Thyroid gland (tissue), 4 donors: ENCODE results near the gene SPEF2. TPM values are rescaled to one million over a fixed set of nuclear protein-coding genes. Genes with fewer than 3 reads are reported as not detected.

Source experiments
- DNase-seq, 2 donors: peaks; one replicate each; pipeline ENCODE4 v3.0.0-alpha.2; 2019
- H3K27ac ChIP-seq, 3 donors: fragments of 200-600 bp; sonication (generic); 1 replicate in 2 of 3; 2 replicates in 1 of 3; pipeline ENCODE4 v1.5.1; 2016 to 2019; ENCODE audit warnings: mild to moderate bottlenecking in 1 of 3, moderate library complexity in 1 of 3
- H3K27me3 ChIP-seq: fragments of 200-600 bp; sonication (generic); one replicate; pipeline ENCODE4 v1.5.1; 2019
- H3K36me3 ChIP-seq, 2 donors: fragments of 200-600 bp; sonication (generic); one replicate each; pipeline ENCODE4 v1.5.1; 2016 to 2019
- H3K4me1 ChIP-seq, 2 donors: fragments of 200-600 bp; sonication (generic); one replicate each; pipeline ENCODE4 v1.5.1; 2017 to 2019
- H3K4me3 ChIP-seq, 3 donors: fragments of 200-600 bp; sonication (generic); replicated peaks in 1 of 3; 1 replicate in 2 of 3; 2 replicates in 1 of 3; pipeline ENCODE4 v1.5.1; 2016; ENCODE audit warnings: mild to moderate bottlenecking in 1 of 3
- H3K9me3 ChIP-seq: fragments of 200-600 bp; sonication (generic); one replicate; pipeline ENCODE4 v1.5.1; 2017
- POLR2A ChIP-seq, 2 donors: fragments of 450-650 bp; IDR thresholded peaks; one replicate each; pipeline ENCODE4 v1.6.1; 2017; ENCODE audit warnings: antibody characterized with exemption in 2 of 2, mild to moderate bottlenecking in 2 of 2, moderate library complexity in 1 of 2
- WGBS, 2 donors: methylation state at CpG; one replicate each; pipeline ENCODE4 v1.1.5; 2017; 5-methylcytosine and 5-hydroxymethylcytosine counted together
- intact Hi-C: fragments of 100-400 bp; cut with DNase I; formaldehyde crosslinking; loops from one replicate; pipeline ENCODE4 v1.15.1; 2023
- total RNA-seq, 4 donors: library from RNA; depleted of rRNA; stranded (reverse); fragments of >200 nt; gene quantifications; one replicate each; pipeline ENCODE4 v1.2.3, GENCODE V29; 2016
- TF ChIP-seq, protein P1 (sequence below), 6 experiments: fragments of 200-600 bp in 3 of 6; fragments of 450-650 bp in 3 of 6; sonication (generic) in 3 of 6; IDR thresholded peaks; one replicate each; pipeline ENCODE4 v1.5.1; 2016 to 2019; ENCODE audit warnings: antibody characterized with exemption in 6 of 6, mild to moderate bottlenecking in 2 of 6, inconsistent platforms in 1 of 6, moderate library complexity in 1 of 6

SPEF2 gene
- total RNA-seq, 4 donors from 2014 or later = 17.7 to 39.5 (median 21.5) TPM

DNA sequence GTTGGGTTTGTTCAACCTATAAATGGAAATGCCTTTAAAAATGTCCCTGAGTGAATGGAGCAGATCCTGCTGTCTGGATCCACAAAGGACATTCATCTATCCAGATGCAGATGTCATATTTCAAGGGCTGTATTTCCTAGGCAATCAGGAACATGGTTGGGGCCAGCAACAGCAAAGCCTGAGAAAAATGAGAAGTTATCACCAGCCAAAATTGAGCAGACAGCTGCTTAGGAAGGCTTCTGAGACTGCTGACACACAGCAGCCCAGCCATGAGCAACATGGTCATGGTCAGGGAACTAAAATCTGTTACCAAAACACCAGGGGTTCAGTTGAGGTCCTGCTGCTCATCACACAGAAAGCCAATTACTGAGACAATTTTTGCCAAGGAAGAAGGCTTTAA lies 229.8 kb downstream of the SPEF2 start:
- Histone ChIP-seq H3K36me3 (no peaks in the 10 kb centered on the region), H3K4me3 (no peak overlapping the region), H3K27me3 (no peaks in the 10 kb centered on the region), H3K4me1 (no peaks in the 10 kb centered on the region), H3K9me3 (no peaks in the 10 kb centered on the region), H3K27ac (no peak overlapping the region)
- no peak for DNase-seq
- no peak for TF ChIP-seq POLR2A (IDR thresholded peaks at IDR 0.05)
- TF ChIP-seq, protein P1, sequence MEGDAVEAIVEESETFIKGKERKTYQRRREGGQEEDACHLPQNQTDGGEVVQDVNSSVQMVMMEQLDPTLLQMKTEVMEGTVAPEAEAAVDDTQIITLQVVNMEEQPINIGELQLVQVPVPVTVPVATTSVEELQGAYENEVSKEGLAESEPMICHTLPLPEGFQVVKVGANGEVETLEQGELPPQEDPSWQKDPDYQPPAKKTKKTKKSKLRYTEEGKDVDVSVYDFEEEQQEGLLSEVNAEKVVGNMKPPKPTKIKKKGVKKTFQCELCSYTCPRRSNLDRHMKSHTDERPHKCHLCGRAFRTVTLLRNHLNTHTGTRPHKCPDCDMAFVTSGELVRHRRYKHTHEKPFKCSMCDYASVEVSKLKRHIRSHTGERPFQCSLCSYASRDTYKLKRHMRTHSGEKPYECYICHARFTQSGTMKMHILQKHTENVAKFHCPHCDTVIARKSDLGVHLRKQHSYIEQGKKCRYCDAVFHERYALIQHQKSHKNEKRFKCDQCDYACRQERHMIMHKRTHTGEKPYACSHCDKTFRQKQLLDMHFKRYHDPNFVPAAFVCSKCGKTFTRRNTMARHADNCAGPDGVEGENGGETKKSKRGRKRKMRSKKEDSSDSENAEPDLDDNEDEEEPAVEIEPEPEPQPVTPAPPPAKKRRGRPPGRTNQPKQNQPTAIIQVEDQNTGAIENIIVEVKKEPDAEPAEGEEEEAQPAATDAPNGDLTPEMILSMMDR (IDR thresholded peaks at IDR 0.05) = no peak
- intact Hi-C loops = no loop called here

DNA sequence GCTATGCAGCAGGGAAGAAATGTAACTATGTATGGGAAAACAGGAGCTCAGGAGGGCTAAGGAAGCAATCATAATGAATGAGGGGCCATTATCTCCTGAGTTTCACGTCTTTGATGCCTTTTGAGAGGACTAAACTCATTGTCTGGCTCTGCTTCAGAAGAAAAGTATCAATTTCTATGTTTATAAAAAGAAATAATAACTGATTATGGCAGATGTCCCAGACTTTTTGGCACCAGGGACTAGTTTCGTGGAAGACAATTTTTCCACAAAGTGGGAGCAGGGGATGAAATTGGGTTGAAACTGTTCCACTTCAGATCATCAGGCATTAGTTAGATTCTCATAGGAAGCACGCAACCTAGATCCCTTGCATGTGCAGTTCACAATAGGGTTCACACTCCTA lies 230.3 kb downstream of the SPEF2 start:
- DNase-seq = no peak
- no peaks in the 10 kb centered on the region for H3K36me3 ChIP-seq
- no peaks in the 10 kb centered on the region for H3K9me3 ChIP-seq
- H3K27me3 ChIP-seq = no peaks in the 10 kb centered on the region
- TF ChIP-seq POLR2A (IDR thresholded peaks at IDR 0.05) = no peak
- TF ChIP-seq, protein P1 (IDR thresholded peaks at IDR 0.05) = no peak
- H3K27ac ChIP-seq = no peak overlapping the region
- intact Hi-C loops = no loop called here
- WGBS, 2 donors = 61 to 75% methylated on average over 3 of the region's 3 CpGs
- H3K4me3 ChIP-seq = no peak overlapping the region
- H3K4me1 ChIP-seq = no peaks in the 10 kb centered on the region

DNA sequence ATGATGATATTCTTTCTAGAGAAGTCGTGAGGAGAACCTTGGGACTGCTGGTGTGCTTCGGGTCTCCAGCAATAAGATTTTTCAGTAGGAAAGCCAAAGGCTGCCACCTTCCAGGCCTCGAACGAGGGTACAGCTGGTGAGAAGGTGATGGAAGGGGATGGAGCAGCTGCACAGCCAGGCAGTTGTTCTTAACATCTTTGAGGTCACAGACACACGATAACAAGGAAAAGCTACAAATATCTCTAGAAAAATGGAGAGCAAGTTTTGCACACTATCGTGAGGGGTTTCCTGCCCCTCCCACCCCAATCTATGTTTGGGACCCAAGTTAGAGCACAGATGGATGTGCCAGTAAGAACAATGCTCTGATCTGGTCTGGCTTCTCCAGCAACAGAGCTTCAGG lies 232.2 kb downstream of the SPEF2 start:
- no peak for TF ChIP-seq POLR2A (IDR thresholded peaks at IDR 0.05)
- TF ChIP-seq, protein P1 (IDR thresholded peaks at IDR 0.05) = no peak
- Histone ChIP-seq H3K36me3 (no peaks in the 10 kb centered on the region), H3K4me1 (no peaks in the 10 kb centered on the region), H3K27ac (no peak overlapping the region), H3K27me3 (no peaks in the 10 kb centered on the region), H3K9me3 (no peaks in the 10 kb centered on the region), H3K4me3 (no peak overlapping the region)
- intact Hi-C loops = no loop called here
- no peak for DNase-seq
- WGBS, 2 donors = 88 to 91% methylated on average over 6 of the region's 6 CpGs

DNA sequence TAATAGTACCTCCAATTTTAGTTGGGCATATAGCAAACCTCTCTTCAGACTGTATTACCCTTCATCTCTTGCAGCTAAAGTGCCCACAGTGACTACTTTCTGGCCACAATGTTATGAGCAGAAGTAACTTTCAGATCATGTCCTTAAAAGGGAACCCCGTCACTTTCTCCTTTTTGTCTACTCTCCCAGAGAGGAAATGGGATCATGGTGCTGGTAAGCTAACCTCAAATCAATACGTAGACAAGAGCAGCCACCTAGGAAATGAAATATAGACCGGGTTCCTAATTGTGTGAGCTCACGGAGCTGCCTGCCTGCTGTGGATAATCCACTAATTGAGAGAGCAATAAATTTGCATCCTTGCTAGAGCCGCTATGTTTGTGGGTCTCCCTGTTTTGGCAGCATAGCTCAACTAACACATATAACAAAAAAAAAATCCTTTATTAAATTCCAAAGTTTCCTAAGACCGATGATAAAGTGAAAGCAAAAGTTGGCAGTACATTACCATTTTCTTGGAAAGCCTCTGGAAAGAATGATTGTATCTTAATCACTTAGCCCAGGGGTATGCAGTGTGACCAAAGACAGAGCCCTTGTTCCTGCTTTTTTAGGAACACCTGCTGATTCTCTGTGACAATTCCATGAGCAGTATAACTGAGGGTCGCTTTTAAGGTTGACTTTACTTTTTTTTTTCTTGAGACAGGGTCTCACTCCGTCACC lies 233.5 kb downstream of the SPEF2 start:
- H3K4me3 ChIP-seq = no peak overlapping the region
- TF ChIP-seq POLR2A (IDR thresholded peaks at IDR 0.05) = no peak
- TF ChIP-seq, protein P1 (IDR thresholded peaks at IDR 0.05) = no peak
- H3K27me3 ChIP-seq = no peaks in the 10 kb centered on the region
- no peaks in the 10 kb centered on the region for H3K4me1 ChIP-seq
- 71 to 74% methylated on average over 8 of the region's 8 CpGs for WGBS, 2 donors
- intact Hi-C loops = no loop called here
- H3K9me3 ChIP-seq = no peaks in the 10 kb centered on the region
- no peak for DNase-seq
- H3K27ac ChIP-seq = no peak overlapping the region
- no peaks in the 10 kb centered on the region for H3K36me3 ChIP-seq

DNA sequence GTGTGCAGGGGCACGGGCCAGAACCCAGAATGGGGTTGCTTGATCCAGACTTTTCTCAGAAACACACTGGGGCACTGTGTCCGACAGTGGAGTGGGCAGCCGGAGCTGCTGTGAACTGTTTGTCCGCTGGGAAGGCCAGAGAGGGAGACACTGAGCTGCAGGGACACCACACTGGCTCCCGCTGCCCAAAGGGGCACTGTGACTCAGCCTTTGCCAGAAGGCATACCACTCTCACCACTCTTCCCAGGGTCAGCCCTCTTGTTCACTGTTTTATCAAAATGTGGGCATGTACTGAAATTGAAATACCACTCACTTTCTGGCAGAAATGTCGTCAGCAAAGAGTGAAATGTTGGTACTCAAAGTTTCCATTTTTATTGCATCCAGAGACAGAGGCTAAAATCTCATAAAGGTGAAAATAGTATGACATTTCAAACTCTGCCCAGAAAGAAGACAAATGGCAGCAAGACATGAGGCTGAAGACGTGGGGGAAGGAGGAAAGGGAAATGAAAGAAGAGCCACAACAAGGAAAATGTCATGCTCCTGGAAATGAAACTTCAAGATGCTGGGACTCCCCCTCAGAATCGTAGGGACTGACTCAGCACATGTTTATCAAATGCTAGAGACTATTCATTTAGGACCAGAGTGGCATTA lies 234.5 kb downstream of the SPEF2 start:
- Histone ChIP-seq H3K4me1 (no peaks in the 10 kb centered on the region), H3K4me3 (no peak overlapping the region), H3K27ac (no peak overlapping the region), H3K36me3 (no peaks in the 10 kb centered on the region), H3K9me3 (no peaks in the 10 kb centered on the region), H3K27me3 (no peaks in the 10 kb centered on the region)
- WGBS, 2 donors = 77 to 84% methylated on average over 8 of the region's 8 CpGs
- intact Hi-C loops = no loop called here
- DNase-seq = no peak
- TF ChIP-seq, protein P1 (IDR thresholded peaks at IDR 0.05) = no peak
- TF ChIP-seq POLR2A (IDR thresholded peaks at IDR 0.05) = no peak
